ENCODE measurements around the gene IFRD2.

DNA sequence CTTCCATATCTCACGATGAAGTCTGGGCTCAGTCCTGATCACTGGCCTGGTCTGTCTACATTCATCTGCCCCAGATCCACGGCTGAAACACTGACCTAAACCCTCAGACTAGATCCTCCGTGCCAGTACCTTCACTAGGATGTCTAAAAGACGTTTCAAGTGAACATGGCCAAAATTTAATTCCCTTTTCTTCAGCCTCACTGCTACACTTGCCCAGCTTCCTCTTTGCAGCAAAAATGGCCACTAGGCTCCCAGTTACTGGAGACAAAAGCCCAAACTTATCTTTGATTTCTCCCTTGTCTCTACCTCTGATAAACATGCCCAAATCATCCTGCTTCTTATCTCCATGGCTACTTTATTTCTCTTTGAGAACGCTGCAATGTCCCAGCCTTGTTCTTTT, 46.7 kb upstream of the IFRD2 start:
- TF ChIP-seq, protein P1, sequence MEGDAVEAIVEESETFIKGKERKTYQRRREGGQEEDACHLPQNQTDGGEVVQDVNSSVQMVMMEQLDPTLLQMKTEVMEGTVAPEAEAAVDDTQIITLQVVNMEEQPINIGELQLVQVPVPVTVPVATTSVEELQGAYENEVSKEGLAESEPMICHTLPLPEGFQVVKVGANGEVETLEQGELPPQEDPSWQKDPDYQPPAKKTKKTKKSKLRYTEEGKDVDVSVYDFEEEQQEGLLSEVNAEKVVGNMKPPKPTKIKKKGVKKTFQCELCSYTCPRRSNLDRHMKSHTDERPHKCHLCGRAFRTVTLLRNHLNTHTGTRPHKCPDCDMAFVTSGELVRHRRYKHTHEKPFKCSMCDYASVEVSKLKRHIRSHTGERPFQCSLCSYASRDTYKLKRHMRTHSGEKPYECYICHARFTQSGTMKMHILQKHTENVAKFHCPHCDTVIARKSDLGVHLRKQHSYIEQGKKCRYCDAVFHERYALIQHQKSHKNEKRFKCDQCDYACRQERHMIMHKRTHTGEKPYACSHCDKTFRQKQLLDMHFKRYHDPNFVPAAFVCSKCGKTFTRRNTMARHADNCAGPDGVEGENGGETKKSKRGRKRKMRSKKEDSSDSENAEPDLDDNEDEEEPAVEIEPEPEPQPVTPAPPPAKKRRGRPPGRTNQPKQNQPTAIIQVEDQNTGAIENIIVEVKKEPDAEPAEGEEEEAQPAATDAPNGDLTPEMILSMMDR (conservative IDR thresholded peaks at IDR 0.05): no peak
- no peak for TF ChIP-seq ZFX (IDR thresholded peaks at IDR 0.05)
